ENCODE results near the gene CACNA1D.

The CACNA1D gene

GRCh38 chr3:53726643-53727042, 232.2 kb downstream of the CACNA1D start:
- TF ChIP-seq POLR2AphosphoS5 (IDR thresholded peaks at IDR 0.05; ENCODE audit: low read depth, low read length) (no peak), POLR2A (IDR thresholded peaks at IDR 0.05; ENCODE audit: low read depth, low read length) (no peak), SPI1 (IDR thresholded peaks at IDR 0.05; ENCODE audit: low read depth, low read length) (no peak), PAX5 (IDR thresholded peaks at IDR 0.05; ENCODE audit: insufficient read depth, low read length, severe bottlenecking) (no peak), POU2F2 (IDR thresholded peaks at IDR 0.05; ENCODE audit: low read depth, low read length) (no peak), TAF1 (IDR thresholded peaks at IDR 0.05; ENCODE audit: low read depth, low read length) (no peak)
- FAIRE-seq (no peak), DNase-seq (ENCODE audit: insufficient read length, low spot score) (no peak)

GRCh38 chr3:53728606-53729005, 234.2 kb downstream of the CACNA1D start:
- DNase-seq (ENCODE audit: insufficient read length, low spot score) (no peak), FAIRE-seq (no peak)
- TF ChIP-seq TAF1 (IDR thresholded peaks at IDR 0.05; ENCODE audit: low read depth, low read length) (no peak), POLR2A (IDR thresholded peaks at IDR 0.05; ENCODE audit: low read depth, low read length) (no peak), PAX5 (IDR thresholded peaks at IDR 0.05; ENCODE audit: insufficient read depth, low read length, severe bottlenecking) (no peak)

DNA sequence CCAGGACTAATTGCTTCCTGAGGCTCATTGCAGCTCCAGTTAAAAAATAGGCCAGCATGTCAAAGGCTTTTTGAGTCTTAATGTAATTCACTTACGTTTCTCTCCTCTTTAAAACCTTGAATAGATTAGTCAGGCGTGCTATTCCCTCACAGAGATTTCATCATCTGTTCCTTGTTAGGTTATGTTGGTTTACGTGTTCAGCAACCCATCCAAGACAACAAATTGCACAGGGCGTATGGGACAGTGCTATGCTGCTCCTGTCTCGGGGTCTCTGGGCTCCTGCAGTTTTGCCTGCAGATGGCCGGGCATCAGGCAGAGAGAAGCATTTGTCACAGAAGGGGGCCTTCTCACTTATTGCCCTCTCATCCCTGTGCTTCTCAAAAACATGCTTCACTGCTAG, 234.7 kb downstream of the CACNA1D start:
- TF ChIP-seq POLR2AphosphoS5 (IDR thresholded peaks at IDR 0.05; ENCODE audit: low read depth, low read length) (no peak), SPI1 (IDR thresholded peaks at IDR 0.05; ENCODE audit: low read depth, low read length) (no peak), POU2F2 (IDR thresholded peaks at IDR 0.05; ENCODE audit: low read depth, low read length) (no peak), PAX5 (IDR thresholded peaks at IDR 0.05; ENCODE audit: insufficient read depth, low read length, severe bottlenecking) (no peak)
- FAIRE-seq (no peak), DNase-seq (ENCODE audit: insufficient read length, low spot score) (no peak)

DNA sequence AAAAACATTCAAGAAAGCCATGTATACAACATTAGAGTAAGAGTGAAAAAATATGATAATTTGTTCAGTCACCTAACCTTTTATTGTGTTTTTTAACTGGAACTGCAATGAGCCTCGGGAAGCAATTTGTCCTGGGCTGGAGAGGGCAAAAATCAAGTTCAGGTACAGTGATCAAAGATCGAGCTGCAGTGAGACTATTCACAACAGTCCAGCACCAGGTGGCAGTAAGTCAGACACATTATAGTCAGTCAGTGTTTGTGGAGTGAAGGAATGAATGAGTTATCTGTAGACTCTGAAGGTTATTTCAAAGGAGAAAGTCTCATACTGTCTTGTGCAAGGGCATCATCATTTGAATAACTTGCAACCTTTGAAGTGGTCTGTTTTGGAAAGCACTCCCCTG, 235.2 kb downstream of the CACNA1D start:
- DNase-seq (ENCODE audit: insufficient read length, low spot score) (no peak), FAIRE-seq (peak; percentile 31)
- no peak for TF ChIP-seq POLR2AphosphoS5 (IDR thresholded peaks at IDR 0.05; ENCODE audit: low read depth, low read length)

GRCh38 chr3:53730576-53730975, 236.2 kb downstream of the CACNA1D start:
- FAIRE-seq (no peak), DNase-seq (ENCODE audit: insufficient read length, low spot score) (no peak)
- TF ChIP-seq POU2F2 (IDR thresholded peaks at IDR 0.05; ENCODE audit: low read depth, low read length), result no peak
- TF ChIP-seq TAF1 (IDR thresholded peaks at IDR 0.05; ENCODE audit: low read depth, low read length), result no peak
- TF ChIP-seq PAX5 (IDR thresholded peaks at IDR 0.05; ENCODE audit: insufficient read depth, low read length, severe bottlenecking), result no peak
- TF ChIP-seq POLR2A (IDR thresholded peaks at IDR 0.05; ENCODE audit: low read depth, low read length), result no peak
- no peak for TF ChIP-seq POLR2AphosphoS5 (IDR thresholded peaks at IDR 0.05; ENCODE audit: low read depth, low read length)
- TF ChIP-seq SPI1 (IDR thresholded peaks at IDR 0.05; ENCODE audit: low read depth, low read length), result no peak

- peak; percentile 90 for FAIRE-seq
- no peak for TF ChIP-seq TAF1 (IDR thresholded peaks at IDR 0.05; ENCODE audit: low read depth, low read length)
- TF ChIP-seq POLR2AphosphoS5 (IDR thresholded peaks at IDR 0.05; ENCODE audit: low read depth, low read length), result no peak
- no peak for TF ChIP-seq POLR2A (IDR thresholded peaks at IDR 0.05; ENCODE audit: low read depth, low read length)
- no peak for TF ChIP-seq SPI1 (IDR thresholded peaks at IDR 0.05; ENCODE audit: low read depth, low read length)
- TF ChIP-seq PAX5 (IDR thresholded peaks at IDR 0.05; ENCODE audit: insufficient read depth, low read length, severe bottlenecking), result no peak
- TF ChIP-seq POU2F2 (IDR thresholded peaks at IDR 0.05; ENCODE audit: low read depth, low read length), result no peak
These were observed 237.7 kb downstream of the CACNA1D start for GRCh38 chr3:53731934-53732624.

DNA sequence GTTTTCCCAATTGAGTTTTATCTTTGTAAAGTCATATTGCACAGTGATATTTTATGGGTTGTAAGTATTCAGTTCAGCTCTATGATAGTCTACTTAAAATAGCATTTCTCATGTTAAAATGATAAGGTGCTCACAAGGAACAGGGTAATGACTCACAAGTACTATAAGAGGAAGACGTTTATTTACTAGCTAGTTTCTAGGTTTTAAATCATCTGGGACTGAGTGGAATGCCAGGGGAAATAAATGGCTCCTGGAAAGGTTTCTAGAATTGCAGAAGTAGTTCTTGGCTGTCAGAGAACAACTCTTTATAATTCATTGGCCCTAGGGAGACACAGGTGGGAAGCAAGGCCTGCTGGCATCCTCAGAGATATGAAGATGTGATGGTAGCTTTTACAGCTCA, 239.0 kb downstream of the CACNA1D start:
- no peak for DNase-seq (ENCODE audit: insufficient read length, low spot score)
- TF ChIP-seq POLR2AphosphoS5 (IDR thresholded peaks at IDR 0.05; ENCODE audit: low read depth, low read length) (no peak), TAF1 (IDR thresholded peaks at IDR 0.05; ENCODE audit: low read depth, low read length) (no peak), PAX5 (IDR thresholded peaks at IDR 0.05; ENCODE audit: insufficient read depth, low read length, severe bottlenecking) (no peak), POLR2A (IDR thresholded peaks at IDR 0.05; ENCODE audit: low read depth, low read length) (no peak), SPI1 (IDR thresholded peaks at IDR 0.05; ENCODE audit: low read depth, low read length) (no peak), POU2F2 (IDR thresholded peaks at IDR 0.05; ENCODE audit: low read depth, low read length) (no peak)
- no peak for FAIRE-seq

More at GRCh38 chr3:53731934-53732624, 237.7 kb downstream of the CACNA1D start:
- DNase-seq (ENCODE audit: insufficient read length, low spot score), result no peak

GRCh38 chr3:53739966-53740365, 245.6 kb downstream of the CACNA1D start:
- TF ChIP-seq POLR2AphosphoS5 (IDR thresholded peaks at IDR 0.05; ENCODE audit: low read depth, low read length) (no peak), POLR2A (IDR thresholded peaks at IDR 0.05; ENCODE audit: low read depth, low read length) (no peak), POU2F2 (IDR thresholded peaks at IDR 0.05; ENCODE audit: low read depth, low read length) (no peak), TAF1 (IDR thresholded peaks at IDR 0.05; ENCODE audit: low read depth, low read length) (no peak), SPI1 (IDR thresholded peaks at IDR 0.05; ENCODE audit: low read depth, low read length) (no peak), PAX5 (IDR thresholded peaks at IDR 0.05; ENCODE audit: insufficient read depth, low read length, severe bottlenecking) (no peak)
- no peak for FAIRE-seq
- DNase-seq (ENCODE audit: insufficient read length, low spot score), result no peak

GRCh38 chr3:53740956-53741355, 246.5 kb downstream of the CACNA1D start:
- FAIRE-seq (no peak), DNase-seq (ENCODE audit: insufficient read length, low spot score) (no peak)
- no peak for TF ChIP-seq POU2F2 (IDR thresholded peaks at IDR 0.05; ENCODE audit: low read depth, low read length)
- TF ChIP-seq SPI1 (IDR thresholded peaks at IDR 0.05; ENCODE audit: low read depth, low read length), result no peak
- TF ChIP-seq TAF1 (IDR thresholded peaks at IDR 0.05; ENCODE audit: low read depth, low read length), result no peak
- no peak for TF ChIP-seq POLR2A (IDR thresholded peaks at IDR 0.05; ENCODE audit: low read depth, low read length)
- TF ChIP-seq PAX5 (IDR thresholded peaks at IDR 0.05; ENCODE audit: insufficient read depth, low read length, severe bottlenecking), result no peak
- TF ChIP-seq POLR2AphosphoS5 (IDR thresholded peaks at IDR 0.05; ENCODE audit: low read depth, low read length), result no peak

DNA sequence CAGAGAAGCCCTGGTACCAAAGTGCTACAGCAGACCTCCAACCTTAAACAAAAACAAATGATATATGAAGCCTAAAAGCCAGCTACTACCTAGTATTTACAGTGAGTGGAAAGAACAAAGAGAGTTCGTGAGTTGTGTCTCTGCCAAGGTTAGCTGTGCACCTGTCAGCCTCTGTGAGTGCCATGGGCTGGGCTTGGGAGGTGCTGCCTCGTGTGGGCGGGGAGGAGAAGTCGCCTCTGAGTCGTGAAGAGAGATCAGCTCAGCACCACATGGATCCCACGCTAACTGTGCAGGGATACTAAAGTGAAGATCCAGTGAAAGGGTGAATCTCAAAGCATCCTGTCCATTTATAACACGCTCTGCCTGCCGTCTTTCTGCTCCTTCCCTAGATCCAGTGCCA, 249.9 kb downstream of the CACNA1D start:
- FAIRE-seq (peak; percentile 98), DNase-seq (ENCODE audit: insufficient read length, low spot score) (peak; percentile 46)
- TF ChIP-seq POU2F2 (IDR thresholded peaks at IDR 0.05; ENCODE audit: low read depth, low read length) (no peak), TAF1 (IDR thresholded peaks at IDR 0.05; ENCODE audit: low read depth, low read length) (no peak), POLR2A (IDR thresholded peaks at IDR 0.05; ENCODE audit: low read depth, low read length) (no peak)
